T-helper 2 cell (primary cell): ENCODE results near the gene PPP1R9B.

ENCODE experiments used
- DNase-seq, 5 experiments: peaks; one replicate each; pipeline versions ENCODE4 v3.0.0 to v3.0.0-alpha.2; 2012 to 2022

PPP1R9B gene

DNA sequence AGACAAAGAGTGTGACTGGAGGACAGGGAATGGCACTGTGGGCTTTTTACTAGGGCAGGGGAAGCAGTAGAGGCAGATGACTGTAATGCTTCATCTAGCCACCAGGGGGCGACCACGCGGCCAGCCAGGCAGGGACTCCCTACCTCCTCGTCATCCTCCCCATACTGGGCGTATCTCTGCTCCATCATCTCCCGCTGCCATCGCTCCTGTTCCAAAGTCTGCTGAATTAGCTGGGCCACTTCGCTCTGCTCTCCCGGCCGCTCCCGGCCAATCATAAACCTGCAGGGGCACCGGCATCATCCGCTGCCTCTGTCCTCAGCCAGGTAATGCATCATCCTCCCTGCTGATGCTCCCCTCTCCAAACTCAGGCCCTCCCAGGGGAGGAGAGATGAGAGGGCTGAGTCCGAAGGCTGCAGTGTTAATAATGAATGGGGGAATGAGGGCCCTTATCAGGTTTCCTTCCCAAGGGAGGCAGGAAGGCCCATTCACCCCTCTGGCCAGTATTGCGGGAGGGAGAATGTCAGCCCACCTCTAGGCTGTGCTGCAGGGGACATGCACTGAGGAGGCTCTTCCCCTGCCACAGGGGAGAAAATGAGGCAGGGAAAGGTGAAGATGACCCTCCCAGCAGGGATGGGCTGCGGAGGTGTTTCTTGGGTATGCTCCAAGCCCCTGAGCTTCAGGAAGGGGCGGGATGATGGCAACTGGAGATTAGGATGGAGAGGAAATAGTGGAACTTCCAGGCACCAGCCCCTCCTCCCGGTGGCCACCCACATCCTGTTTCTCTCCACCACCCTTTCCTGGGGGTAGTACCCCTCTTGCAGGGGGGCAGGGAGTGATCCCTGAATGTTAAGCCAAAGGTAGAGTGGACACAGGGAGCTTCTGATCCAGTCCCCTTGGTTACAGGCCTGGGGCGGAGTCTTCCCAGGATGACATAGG is 10.3 kb downstream of the PPP1R9B start:
- peak; percentile 62 to 82 (median 73) for DNase-seq

DNA sequence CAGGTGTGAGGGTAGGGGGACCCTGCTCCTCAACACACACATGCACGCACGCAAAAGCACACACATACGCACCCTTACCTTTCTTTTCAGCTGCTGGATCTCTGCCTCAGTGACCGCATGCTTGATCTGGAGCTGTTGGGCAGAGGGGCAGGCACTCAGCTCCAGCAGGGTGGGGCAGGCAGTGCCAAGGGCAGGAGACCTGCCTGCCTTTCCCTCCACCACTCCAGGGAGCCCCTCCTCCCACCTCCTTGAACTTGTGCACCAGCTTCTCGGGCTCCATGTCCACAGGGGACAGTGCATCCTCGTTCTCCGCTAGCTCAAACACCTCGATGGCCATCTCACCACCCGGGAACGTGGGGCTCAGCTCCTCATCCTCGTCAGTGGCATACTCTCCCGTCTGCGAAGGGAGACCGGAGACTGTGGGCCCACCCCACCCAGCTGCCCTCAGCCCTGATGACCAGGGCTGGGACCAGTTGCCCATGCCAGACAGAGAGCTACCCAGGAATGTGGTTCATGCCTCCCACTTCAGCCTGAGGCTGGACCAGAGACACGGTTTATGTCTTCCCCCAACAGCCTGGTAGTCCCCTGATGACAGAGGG is 11.2 kb downstream of the PPP1R9B start:
- no peak for DNase-seq

DNA sequence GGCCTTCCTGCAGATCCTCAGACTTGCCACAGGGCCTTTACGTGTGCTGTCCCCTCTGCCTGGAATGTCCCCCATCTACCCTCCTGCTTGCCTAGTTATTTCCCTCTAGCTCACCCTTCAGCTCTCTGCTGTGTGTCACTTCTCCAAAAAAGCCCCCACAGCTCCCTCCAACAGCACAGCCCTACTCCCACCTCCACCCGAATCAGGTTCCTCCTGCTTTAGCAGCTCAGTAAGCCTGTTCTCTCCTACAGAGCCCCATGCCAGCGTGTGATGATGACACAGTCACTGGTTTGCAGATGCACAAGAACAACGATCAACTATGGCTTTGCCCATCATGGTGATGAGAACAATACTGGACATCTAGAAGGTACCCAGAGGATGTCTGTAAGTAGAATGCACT is 13.4 kb downstream of the PPP1R9B start:
- DNase-seq, result no peak

- DNase-seq, result no peak
These were observed 14.3 kb downstream of the PPP1R9B start for GRCh38 chr17:50136096-50136687.

GRCh38 chr17:50135316-50136095 is 15.0 kb downstream of the PPP1R9B start:
- no peak for DNase-seq

DNA sequence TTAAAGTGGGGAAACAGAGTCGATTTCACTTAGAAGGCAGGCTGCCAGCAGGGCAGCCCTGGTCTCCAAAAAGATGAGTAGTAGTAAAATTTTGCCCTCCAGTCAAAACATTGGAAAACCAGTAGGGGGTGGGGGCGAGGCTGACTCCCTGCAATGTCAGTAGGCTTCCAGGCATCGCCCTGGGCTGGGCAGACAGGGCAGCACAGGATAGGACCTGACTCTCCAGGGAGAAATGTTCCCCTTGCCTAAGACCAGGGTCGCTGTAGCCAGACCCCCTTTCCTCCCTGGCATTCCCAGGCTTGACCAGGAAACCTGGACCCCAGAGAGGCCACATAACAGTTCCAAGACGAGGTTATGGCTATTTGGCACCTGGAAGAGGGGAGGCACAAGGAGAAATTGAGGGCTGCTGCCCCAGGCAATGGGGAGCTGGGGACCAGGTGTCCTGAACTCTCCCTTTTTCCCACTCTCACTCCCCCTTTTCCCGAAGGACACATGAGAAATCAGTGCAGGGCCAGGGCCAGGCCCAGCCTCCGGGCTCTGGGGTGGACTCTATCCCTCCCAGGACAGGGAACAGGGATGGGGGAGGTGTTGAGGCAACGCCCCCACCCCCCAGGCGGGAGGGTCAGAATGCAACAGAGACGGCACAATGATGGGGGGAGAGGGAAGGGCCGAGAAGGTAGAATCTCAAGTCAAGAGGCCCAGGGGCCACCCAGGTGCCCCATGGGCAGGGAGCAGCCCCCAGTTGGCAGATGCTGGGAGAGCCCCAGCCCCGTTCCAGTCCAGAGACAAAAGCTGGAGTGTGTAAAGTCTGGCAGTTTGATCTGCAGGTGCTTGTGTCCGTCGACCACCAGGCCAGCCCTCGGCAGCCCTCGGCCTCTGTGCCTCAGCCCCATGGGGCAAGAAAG is 16.0 kb downstream of the PPP1R9B start:
- DNase-seq, result no peak

DNA sequence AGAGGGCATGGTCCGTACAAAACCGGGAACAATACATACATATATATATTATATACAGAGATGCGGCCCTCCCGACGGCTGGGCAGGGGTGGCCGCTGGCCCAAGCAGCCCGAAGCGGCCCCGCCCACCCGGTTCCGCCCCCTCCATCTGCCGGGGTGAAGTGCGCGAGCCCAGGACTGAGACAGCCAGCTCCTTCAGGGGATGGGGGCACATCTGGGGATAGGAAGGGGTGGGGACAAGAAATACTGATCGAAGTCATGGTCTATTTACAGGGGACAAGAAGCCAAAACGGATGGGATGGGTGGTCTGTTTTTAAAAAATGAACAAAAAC is 16.7 kb downstream of the PPP1R9B start:
- DNase-seq, result no peak

DNA sequence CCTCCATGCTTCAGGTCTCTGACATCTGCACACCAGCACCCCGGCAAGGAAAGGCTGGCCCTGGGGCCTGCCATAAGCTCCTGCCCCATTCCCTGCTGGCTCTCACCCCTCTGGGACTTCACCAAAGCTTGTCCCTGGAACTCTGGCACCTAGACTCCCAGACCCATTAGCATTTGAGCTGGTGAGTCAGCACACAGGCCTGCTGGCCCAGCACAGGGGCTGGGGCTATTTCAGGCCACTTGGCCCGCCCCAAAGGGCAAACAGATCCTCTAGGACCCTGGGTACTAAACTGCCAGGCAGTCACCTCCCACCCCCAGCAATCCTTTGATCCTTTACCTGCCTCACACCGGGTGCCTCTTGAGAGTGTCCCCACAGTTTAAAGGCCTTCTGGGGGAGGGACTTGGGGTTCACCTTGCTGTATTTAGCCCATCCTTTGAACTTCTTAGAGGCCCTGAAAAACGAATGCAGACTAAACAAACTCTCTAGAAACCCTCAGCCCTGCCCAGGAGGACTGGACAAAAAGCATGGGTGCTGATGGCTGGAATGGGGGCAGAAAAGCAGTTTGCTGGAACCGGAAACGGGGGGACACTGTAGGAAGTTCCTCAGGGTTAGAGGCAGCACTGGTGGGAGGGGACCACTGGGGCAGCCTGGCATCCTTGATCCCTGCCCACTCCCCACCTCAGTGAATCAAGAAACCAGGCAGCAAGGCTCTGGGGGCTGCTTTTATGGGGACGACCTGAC is 17.3 kb downstream of the PPP1R9B start:
- DNase-seq, result no peak

- DNase-seq, result no peak
These were observed 18.2 kb downstream of the PPP1R9B start for GRCh38 chr17:50132104-50132794.

GRCh38 chr17:50130559-50131305 is 19.7 kb downstream of the PPP1R9B start:
- DNase-seq, result peak in 1 of 5 experiments; percentile 18

GRCh38 chr17:50129728-50130558 is 20.5 kb downstream of the PPP1R9B start, which contains the start of gene SAMD14:
Gene SAMD14 (minus strand): TSS chr17:50130160. CDS start chr17:50124959, 5,201 bp downstream.
- DNase-seq, result peak in 3 of 5 experiments; percentile 44 to 79 (median 49)

DNA sequence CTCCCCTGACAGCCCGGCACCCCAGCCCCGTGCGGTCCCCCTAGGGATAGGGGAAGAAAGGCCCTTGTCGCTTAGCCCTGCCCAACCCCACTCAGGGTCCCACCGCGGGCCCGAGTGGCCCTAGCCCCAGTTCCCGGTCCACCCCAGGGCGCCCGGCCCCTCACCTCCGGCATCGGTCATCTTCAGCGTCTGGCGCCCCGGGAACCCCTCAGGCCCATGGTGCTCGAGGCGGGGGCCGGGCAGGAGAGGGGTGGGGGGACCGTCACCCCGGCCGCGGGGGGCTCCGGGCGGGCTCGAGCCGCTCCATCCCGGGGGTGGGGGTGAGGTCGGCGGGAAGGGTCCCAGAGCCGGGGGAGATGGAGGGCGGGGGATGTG is 21.1 kb downstream of the PPP1R9B start:
- DNase-seq, result no peak

GRCh38 chr17:50128441-50129352 is 21.8 kb downstream of the PPP1R9B start:
- no peak for DNase-seq

GRCh38 chr17:50127697-50128361 is 22.6 kb downstream of the PPP1R9B start:
- no peak for DNase-seq

- no peak for DNase-seq
These were observed 25.0 kb downstream of the PPP1R9B start for GRCh38 chr17:50125420-50125997.

DNA sequence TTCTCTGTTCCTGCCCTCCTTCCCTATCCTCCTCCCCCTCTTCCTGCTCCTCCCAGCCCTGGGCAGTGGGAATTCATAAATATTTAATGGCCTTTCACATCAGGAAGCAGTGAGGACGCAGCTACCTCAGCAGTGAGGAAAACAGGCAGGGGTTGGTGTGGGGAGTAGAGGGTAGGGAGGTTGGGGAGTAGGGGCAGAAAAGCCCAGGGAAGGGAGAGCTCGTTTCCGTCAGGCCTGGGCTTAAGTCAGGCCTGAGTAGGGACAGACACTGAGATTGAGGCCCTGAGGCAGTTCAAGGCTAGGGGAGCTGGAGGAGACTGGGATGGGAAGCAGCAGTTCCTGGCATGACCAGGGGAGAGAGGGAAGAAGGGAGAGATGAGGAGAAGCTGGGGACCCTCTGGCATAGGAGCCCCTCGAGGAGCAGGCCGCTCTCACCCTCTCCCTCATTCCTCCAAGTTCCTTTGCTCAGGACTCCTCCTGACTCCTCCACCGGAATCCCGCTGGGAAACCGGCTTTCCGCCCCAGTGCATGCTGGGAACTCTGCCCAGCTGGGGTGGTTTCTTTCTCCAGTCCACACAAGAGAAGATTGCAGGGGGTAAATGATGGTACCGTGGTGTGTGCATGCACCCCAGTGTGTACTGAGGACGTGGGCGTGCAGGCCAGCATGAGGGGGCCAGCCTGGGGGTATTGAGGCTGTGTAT is 26.7 kb downstream of the PPP1R9B start:
- DNase-seq, result no peak
